Hepatocyte (in vitro differentiated cells): ENCODE measurements around the gene CYP1B1. TPM values are rescaled to one million over a fixed set of nuclear protein-coding genes. Genes with fewer than 3 reads are reported as not detected.
"Not testable (repeated sequence)": the region's sequence is repeated elsewhere in the genome, so short reads cannot be mapped to it uniquely, and the experiment has no call there.

Experiments used
- DNase-seq: peaks from one replicate; pipeline ENCODE4 v3.0.0-alpha.2; 2016; ENCODE audit warnings: low spot score
- H2AFZ ChIP-seq: fragments of 200-600 bp; sonication (generic); 2 replicates; pipeline ENCODE4 v1.6.0; 2016; ENCODE audit warnings: antibody characterized with exemption, mild to moderate bottlenecking
- H3K27ac ChIP-seq: fragments of 200-600 bp; sonication (generic); 2 replicates; pipeline ENCODE4 v1.5.1; 2016; ENCODE audit warnings: mild to moderate bottlenecking
- H3K27me3 ChIP-seq: fragments of 200-600 bp; sonication (generic); 2 replicates; pipeline ENCODE4 v1.6.1; 2016
- H3K36me3 ChIP-seq: fragments of 200-600 bp; sonication (generic); replicated peaks from 2 replicates; pipeline ENCODE4 v1.5.1; 2016; ENCODE audit warnings: low read depth; ENCODE audit not compliant: insufficient read depth
- H3K4me1 ChIP-seq: fragments of 200-600 bp; sonication (generic); 2 replicates; pipeline ENCODE4 v1.5.1; 2016; ENCODE audit warnings: mild to moderate bottlenecking, moderate library complexity; ENCODE audit not compliant: insufficient read depth
- H3K4me2 ChIP-seq: fragments of 200-600 bp; sonication (generic); 2 replicates; pipeline ENCODE4 v1.6.0; 2016
- H3K4me3 ChIP-seq: fragments of 200-600 bp; sonication (generic); 2 replicates; pipeline ENCODE4 v1.5.1; 2016; ENCODE audit warnings: mild to moderate bottlenecking
- H3K79me2 ChIP-seq: fragments of 200-600 bp; sonication (generic); 2 replicates; pipeline ENCODE4 v1.6.0; 2017; ENCODE audit warnings: mild to moderate bottlenecking
- H3K9me2 ChIP-seq: fragments of 200-600 bp; sonication (generic); replicated peaks from 2 replicates; pipeline ENCODE4 v1.6.0; 2017; ENCODE audit warnings: mild to moderate bottlenecking; ENCODE audit not compliant: insufficient read depth
- H3K9me3 ChIP-seq: fragments of 200-600 bp; sonication (generic); 2 replicates; pipeline ENCODE4 v1.5.1; 2016; ENCODE audit warnings: low read depth, mild to moderate bottlenecking
- H4K20me1 ChIP-seq: fragments of 200-600 bp; sonication (generic); 2 replicates; pipeline ENCODE4 v1.6.0; 2016; ENCODE audit warnings: mild to moderate bottlenecking; ENCODE audit not compliant: insufficient read depth, poor library complexity, severe bottlenecking
- EZH2 ChIP-seq: fragments of 200-600 bp; sonication (generic); IDR thresholded peaks from 2 replicates; pipeline ENCODE4 v1.6.1; 2016; ENCODE audit warnings: antibody characterized with exemption, mild to moderate bottlenecking, borderline replicate concordance
- EZH2phosphoT487 ChIP-seq: fragments of 200-600 bp; sonication (generic); IDR thresholded peaks from one replicate; pipeline ENCODE4 v1.6.1; 2018; ENCODE audit warnings: antibody characterized with exemption, mild to moderate bottlenecking, low read depth, moderate library complexity; ENCODE audit not compliant: unreplicated experiment, severe bottlenecking
- WGBS: methylation state at CpG from one replicate; pipeline ENCODE4 v1.1.6; 2016; ENCODE audit warnings: low lambda C conversion rate; ENCODE audit errors: missing lambda C conversion rate; 5-methylcytosine and 5-hydroxymethylcytosine counted together
- polyA plus RNA-seq: library from polyadenylated mRNA; unstranded; fragments of >200 nt; fragmentation: Nextera tagmentation; extraction: Ambion mirVana; gene quantifications from 2 replicates; pipeline ENCODE4 v1.2.1, GENCODE V29; 2016
- total RNA-seq: library from RNA; depleted of rRNA; stranded (reverse); fragments of >200 nt; gene quantifications from 2 replicates; pipeline ENCODE4 v1.2.3, GENCODE V29; 2014
- TF ChIP-seq, protein P1 (sequence below): fragments of 200-600 bp; sonication (generic); IDR thresholded peaks from 2 replicates; pipeline ENCODE4 v1.5.1; 2016; ENCODE audit warnings: antibody characterized with exemption, mild to moderate bottlenecking; ENCODE audit not compliant: poor library complexity

The CYP1B1 gene
- total and polyA plus RNA-seq, 2 experiments from 2014 or later: 23.2 to 38.5 TPM

- Histone ChIP-seq H3K4me3 (no peak overlapping the region), H3K4me2 (no peak overlapping the region), H3K36me3 (no peaks in the 10 kb centered on the region), H3K27me3 (no peaks in the 10 kb centered on the region), H4K20me1 (no peaks in the 10 kb centered on the region), H3K9me2 (no peaks in the 10 kb centered on the region), H3K79me2 (no peaks in the 10 kb centered on the region), H3K4me1 (peaks cover 26% of the 10 kb centered on the region), H3K27ac (peak overlapping the region; percentile 78), H2AFZ (peak overlapping the region; percentile 2), H3K9me3 (no peaks in the 10 kb centered on the region)
- no peak for TF ChIP-seq EZH2
- TF ChIP-seq, protein P1, sequence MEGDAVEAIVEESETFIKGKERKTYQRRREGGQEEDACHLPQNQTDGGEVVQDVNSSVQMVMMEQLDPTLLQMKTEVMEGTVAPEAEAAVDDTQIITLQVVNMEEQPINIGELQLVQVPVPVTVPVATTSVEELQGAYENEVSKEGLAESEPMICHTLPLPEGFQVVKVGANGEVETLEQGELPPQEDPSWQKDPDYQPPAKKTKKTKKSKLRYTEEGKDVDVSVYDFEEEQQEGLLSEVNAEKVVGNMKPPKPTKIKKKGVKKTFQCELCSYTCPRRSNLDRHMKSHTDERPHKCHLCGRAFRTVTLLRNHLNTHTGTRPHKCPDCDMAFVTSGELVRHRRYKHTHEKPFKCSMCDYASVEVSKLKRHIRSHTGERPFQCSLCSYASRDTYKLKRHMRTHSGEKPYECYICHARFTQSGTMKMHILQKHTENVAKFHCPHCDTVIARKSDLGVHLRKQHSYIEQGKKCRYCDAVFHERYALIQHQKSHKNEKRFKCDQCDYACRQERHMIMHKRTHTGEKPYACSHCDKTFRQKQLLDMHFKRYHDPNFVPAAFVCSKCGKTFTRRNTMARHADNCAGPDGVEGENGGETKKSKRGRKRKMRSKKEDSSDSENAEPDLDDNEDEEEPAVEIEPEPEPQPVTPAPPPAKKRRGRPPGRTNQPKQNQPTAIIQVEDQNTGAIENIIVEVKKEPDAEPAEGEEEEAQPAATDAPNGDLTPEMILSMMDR: no peak
- TF ChIP-seq EZH2phosphoT487: no peak
- DNase-seq: peak; percentile 63
- 43% methylated on average over 11 of the region's 11 CpGs for WGBS
Measured at GRCh38 chr2:38092196-38092902, 16.4 kb upstream of the CYP1B1 start.

GRCh38 chr2:38091760-38092159 lies 15.8 kb upstream of the CYP1B1 start:
- Histone ChIP-seq H3K27me3 (no peaks in the 10 kb centered on the region), H3K4me3 (no peak overlapping the region), H3K9me2 (no peaks in the 10 kb centered on the region), H3K79me2 (no peaks in the 10 kb centered on the region), H2AFZ (no peak overlapping the region), H3K4me2 (no peak overlapping the region), H3K27ac (peak overlapping the region; percentile 44), H3K36me3 (no peaks in the 10 kb centered on the region), H3K9me3 (no peaks in the 10 kb centered on the region), H4K20me1 (no peaks in the 10 kb centered on the region), H3K4me1 (peaks cover 20% of the 10 kb centered on the region)
- over 99% methylated on average over 5 of the region's 5 CpGs for WGBS
- no peak for DNase-seq
- TF ChIP-seq, protein P1: no peak
- TF ChIP-seq EZH2phosphoT487 (no peak), EZH2 (no peak)

GRCh38 chr2:38090928-38091327 lies 15.0 kb upstream of the CYP1B1 start:
- Histone ChIP-seq H3K4me1 (peaks cover 15% of the 10 kb centered on the region), H4K20me1 (no peaks in the 10 kb centered on the region), H3K4me3 (no peak overlapping the region), H3K9me3 (no peaks in the 10 kb centered on the region), H3K79me2 (no peaks in the 10 kb centered on the region), H3K27me3 (no peaks in the 10 kb centered on the region), H3K27ac (no peak overlapping the region), H3K36me3 (no peaks in the 10 kb centered on the region), H2AFZ (no peak overlapping the region), H3K4me2 (no peak overlapping the region), H3K9me2 (no peaks in the 10 kb centered on the region)
- WGBS: 74% methylated on average over 5 of the region's 5 CpGs
- no peak for DNase-seq
- no peak for TF ChIP-seq EZH2
- no peak for TF ChIP-seq EZH2phosphoT487
- TF ChIP-seq, protein P1: no peak

GRCh38 chr2:38090212-38090611 lies 14.3 kb upstream of the CYP1B1 start:
- H3K9me2 ChIP-seq, H4K20me1 ChIP-seq, H3K27ac ChIP-seq, DNase-seq, H3K36me3 ChIP-seq, H3K4me3 ChIP-seq, H2AFZ ChIP-seq, H3K4me2 ChIP-seq, H3K79me2 ChIP-seq, H3K9me3 ChIP-seq, H3K4me1 ChIP-seq, H3K27me3 ChIP-seq: not testable (repeated sequence)
- 91% methylated on average over 6 of the region's 6 CpGs for WGBS

DNA sequence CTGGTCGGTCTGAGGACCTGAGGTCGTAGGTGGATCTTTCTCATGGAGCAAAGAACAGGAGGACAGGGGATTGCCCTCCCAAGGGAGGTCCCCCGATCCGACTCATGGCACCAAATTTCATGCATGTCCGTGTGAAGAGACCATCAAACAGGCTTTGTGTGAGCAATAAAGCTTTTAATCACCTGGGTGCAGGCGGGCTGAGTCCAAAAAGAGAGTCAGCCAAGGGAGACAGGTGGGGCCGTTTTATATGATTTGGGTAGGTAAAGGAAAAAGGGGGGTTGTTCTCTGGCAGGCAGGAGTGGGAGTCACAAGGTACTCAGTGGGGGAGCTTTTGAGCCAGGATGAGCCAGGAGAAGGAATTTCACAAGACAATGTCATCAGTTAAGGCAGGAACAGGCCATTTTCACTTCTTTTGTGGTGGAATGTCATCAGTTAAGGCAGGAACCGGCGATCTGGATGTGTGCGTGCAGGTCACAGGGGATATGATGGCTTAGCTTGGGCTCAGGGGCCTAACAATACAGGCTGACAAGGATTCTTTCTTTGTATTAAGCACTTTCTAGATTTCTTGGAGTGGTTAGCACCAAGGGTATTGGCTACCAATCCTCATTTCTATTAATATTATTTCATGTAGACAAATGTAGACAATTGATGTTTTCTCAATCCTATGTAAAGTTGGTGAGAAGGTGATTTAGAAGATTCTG lies 10.2 kb upstream of the CYP1B1 start:
- not testable (repeated sequence) for H3K4me2 ChIP-seq, H3K4me3 ChIP-seq, H3K9me3 ChIP-seq, H3K27me3 ChIP-seq, H3K4me1 ChIP-seq, H3K79me2 ChIP-seq, H3K9me2 ChIP-seq, H3K36me3 ChIP-seq, H3K27ac ChIP-seq, H4K20me1 ChIP-seq, H2AFZ ChIP-seq, DNase-seq
- 57% methylated on average over 10 of the region's 10 CpGs for WGBS

- H3K4me3 ChIP-seq, H3K27ac ChIP-seq, DNase-seq, H3K9me2 ChIP-seq, H3K4me2 ChIP-seq, H3K27me3 ChIP-seq, H4K20me1 ChIP-seq, H3K4me1 ChIP-seq, H3K79me2 ChIP-seq, H2AFZ ChIP-seq, H3K36me3 ChIP-seq, H3K9me3 ChIP-seq: not testable (repeated sequence)
- WGBS: 52% methylated on average over 8 of the region's 8 CpGs
Measured at GRCh38 chr2:38084556-38084955, 8.6 kb upstream of the CYP1B1 start.
